HG03039 (cell line): ENCODE measurements around the gene BICD2.
A peak's percentile ranks its signal among the peaks of the same experiment; 100 is the strongest.

Experiments
- ATAC-seq: cut with Tn5 transposase; IDR thresholded peaks from one replicate; pipeline ENCODE4 v1.9.1; 2021; ENCODE audit warnings: mild to moderate bottlenecking, moderate library complexity; ENCODE audit not compliant: unreplicated experiment

BICD2 gene

GRCh38 chr9:92728831-92729734 lies 35.5 kb downstream of the BICD2 start:
- peak; percentile 85 for ATAC-seq

- ATAC-seq, result no peak
Measured at GRCh38 chr9:92727716-92728700, 36.6 kb downstream of the BICD2 start.

- no peak for ATAC-seq
Measured at GRCh38 chr9:92726971-92727715, 37.5 kb downstream of the BICD2 start.

GRCh38 chr9:92726348-92726747 lies 38.3 kb downstream of the BICD2 start:
- ATAC-seq, result no peak

- no peak for ATAC-seq
Measured at GRCh38 chr9:92725766-92726165, 38.9 kb downstream of the BICD2 start.

GRCh38 chr9:92725266-92725545 lies 39.4 kb downstream of the BICD2 start:
- no peak for ATAC-seq

GRCh38 chr9:92724528-92725265 lies 39.9 kb downstream of the BICD2 start:
- no peak for ATAC-seq

GRCh38 chr9:92723801-92724323 lies 40.8 kb downstream of the BICD2 start:
- no peak for ATAC-seq

- ATAC-seq, result no peak
Measured at GRCh38 chr9:92723299-92723625, 41.4 kb downstream of the BICD2 start.

- ATAC-seq, result no peak
Measured at GRCh38 chr9:92722386-92723298, 42.0 kb downstream of the BICD2 start.

- no peak for ATAC-seq
Measured at GRCh38 chr9:92721548-92721947, 43.1 kb downstream of the BICD2 start.

GRCh38 chr9:92720807-92721535 lies 43.7 kb downstream of the BICD2 start:
- no peak for ATAC-seq

GRCh38 chr9:92720209-92720765 lies 44.3 kb downstream of the BICD2 start:
- ATAC-seq, result no peak

- no peak for ATAC-seq
Measured at GRCh38 chr9:92719028-92719647, 45.5 kb downstream of the BICD2 start.

- ATAC-seq, result no peak
Measured at GRCh38 chr9:92718086-92719001, 46.3 kb downstream of the BICD2 start.

GRCh38 chr9:92717201-92718085 lies 47.2 kb downstream of the BICD2 start:
- ATAC-seq, result no peak
